GM21528 (cell line): ENCODE measurements around the gene SLC5A11.
"Not testable (repeated sequence)": the region's sequence is repeated elsewhere in the genome, so short reads cannot be mapped to it uniquely, and the experiment has no call there.

Source experiments
- ATAC-seq: cut with Tn5 transposase; IDR thresholded peaks from one replicate; pipeline ENCODE4 v1.9.1; 2021; ENCODE audit warnings: mild to moderate bottlenecking, moderate library complexity; ENCODE audit not compliant: unreplicated experiment, low FRiP score

The SLC5A11 gene

DNA sequence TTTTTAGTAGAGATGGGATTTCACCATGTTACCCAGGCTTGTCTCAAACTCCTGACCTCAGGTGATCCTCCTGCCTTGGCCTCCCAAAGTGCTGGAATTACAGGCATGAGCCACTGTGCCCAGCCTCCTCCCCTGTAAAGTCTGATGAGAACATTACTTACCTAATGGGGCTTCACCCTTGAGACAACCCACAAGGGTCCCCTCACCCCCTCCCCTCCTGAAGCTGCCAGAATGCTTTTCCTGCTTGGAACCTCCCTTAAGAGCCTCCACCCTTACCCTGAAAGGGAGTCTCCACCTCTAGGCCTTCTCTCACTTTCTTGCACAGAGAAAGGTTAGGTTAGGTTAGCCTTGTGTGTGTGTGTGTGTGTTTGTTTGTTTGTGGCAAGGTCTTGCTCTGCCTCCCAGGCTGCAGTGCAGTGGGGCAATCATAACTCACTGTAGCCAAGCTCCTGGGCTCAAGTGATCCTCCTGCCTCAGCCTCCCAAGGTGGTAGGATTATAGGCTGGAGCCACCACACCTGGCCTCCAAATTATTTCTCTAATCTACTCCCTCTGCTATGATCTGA lies 8.9 kb downstream of the SLC5A11 start:
- no peak for ATAC-seq

DNA sequence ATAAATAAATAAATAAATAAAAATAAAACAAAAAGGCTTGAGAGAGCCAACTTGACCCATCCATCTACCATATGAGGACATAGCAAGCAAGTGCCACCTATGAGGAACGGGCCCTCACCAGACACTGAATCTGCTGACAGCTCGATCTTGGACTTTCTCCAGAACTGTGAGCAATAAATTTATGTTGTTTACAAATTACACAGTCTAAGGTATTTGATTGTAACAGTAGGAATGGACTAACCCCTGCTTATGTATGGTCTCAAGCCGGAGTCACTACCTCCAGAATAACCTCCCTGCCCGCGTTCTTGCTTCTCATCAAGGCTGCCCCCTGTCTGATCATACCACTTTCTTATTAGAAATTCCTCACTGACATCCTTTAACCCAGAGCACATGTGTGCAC lies 9.9 kb downstream of the SLC5A11 start:
- ATAC-seq, result no peak

DNA sequence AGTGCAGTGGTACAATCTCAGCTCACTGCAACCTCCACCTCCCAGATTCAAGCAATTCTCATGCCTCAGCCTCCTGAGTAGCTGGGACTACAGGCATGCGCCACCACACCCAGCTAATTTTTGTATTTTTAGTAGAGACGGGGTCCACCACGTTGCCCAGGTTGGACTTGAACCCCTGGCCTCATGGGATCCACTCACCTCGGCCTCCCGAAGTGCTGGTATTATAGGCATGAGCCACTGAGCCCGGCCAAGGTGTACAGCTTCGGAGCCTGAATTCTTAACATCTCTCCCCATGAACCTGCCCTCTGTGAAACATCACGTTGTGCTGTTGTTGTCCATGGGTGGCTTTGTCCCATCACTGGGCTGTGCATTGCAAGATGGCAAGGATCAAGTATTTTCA lies 11.1 kb downstream of the SLC5A11 start:
- not testable (repeated sequence) for ATAC-seq

DNA sequence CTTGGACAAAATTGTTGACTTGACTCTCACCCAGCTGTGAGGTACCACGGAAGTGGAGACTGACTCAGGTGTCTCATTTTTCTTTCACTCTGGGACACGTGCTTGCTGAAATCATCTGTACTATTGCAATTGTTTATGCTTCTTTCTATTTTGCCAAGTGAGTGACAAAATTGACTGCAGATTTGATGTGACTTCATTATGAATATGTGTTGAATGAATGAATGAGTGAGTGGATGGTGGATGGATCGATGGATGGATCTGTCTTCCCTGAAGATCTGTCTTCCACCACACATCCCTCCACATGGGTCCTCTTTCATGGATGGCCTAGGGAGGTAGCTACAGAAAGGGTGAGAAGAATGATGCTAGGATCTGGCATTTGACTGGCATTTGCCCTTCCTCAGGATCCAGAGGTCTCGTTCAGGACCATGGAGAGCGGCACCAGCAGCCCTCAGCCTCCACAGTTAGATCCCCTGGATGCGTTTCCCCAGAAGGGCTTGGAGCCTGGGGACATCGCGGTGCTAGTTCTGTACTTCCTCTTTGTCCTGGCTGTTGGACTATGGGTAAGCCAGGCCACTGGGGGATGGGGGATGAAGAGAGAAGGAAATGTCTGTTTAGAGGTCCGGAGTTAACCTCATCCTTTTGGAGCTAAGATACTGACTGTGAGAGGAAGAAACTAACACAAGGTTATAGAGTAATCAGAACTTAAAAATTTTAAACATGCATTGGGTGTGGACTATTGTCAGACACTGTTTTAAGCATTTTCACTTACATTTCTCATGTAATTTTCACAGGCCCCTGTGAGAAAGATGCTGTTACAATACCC lies 12.7 kb downstream of the SLC5A11 start:
- ATAC-seq, result no peak

DNA sequence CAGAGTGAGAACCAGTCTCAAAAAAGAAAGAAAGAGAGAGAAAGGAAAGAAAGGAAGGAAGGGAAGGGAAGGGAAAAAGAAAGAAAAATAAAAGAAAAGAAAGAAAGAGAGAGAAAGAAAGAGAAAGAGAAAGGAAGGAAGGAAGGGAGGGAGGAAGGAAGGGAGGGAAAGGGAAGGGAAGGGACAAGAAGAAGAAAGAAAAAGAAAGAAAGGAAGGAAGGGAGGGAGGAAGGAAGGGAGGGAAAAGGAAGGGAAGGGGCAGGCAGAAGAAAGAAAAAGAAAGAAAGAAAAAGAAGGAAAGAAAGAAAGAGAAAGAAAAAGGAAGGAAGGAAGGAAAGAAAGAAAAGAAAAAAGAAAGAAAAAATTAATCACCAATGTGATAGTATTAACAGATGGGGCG lies 15.7 kb downstream of the SLC5A11 start:
- ATAC-seq, result no peak

DNA sequence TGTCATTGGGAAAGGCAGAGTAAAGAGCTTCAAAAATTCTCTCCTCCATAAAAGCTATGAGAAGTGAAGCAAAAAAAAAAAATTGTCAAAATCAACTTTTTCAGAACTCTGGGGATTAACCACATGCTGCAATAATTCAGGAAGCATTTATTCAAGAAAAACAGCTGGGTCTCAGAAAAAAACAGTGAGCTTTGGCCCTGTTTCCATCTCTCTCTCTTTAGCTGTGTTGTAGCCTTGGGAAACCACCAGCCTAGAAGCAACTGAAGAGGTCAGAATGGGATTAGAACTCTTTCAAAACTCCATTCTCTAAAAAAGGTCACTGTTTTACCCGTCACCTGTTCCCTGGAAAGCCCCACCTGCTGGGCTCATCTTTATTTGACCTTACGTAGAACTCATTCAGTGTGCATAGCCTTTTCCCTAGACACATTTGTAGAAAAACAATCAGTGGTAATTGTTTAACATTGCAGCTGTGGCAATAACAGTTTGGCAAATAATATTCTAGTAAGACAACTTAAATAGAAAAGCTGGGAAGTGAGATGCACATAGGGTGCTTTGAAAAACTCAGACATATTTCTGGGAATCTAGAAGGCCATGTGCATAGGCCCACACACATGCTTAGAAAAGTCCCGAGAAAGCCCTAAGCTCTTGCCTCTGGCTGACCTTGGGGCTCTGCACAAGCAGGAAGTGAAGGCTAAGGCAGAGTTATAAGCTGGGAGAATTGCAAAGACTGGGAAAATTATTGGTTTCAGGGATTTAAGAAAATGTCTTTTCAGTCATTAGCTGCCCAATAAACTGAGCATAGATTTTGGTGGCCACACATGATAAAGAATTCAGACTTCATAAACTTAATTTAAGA lies 18.0 kb downstream of the SLC5A11 start:
- no peak for ATAC-seq

DNA sequence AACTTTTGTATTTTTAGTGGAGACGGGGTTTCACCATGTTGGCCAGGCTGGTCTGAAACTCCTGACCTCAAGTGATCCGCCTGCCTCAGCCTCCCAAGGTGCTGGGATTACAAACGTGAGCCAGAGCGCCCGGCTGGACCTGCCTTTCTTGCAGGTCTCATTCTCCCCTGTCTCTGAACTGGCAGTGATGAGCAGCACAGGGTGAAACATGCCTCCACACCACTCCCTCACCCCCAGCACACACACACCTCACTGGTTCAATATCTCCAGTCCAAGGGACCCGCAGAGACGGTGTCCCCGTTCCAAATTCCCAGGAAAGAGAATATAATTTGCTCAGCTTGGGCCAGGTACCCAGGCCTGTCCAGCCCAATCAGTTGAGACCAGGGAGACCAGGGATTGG lies 23.3 kb downstream of the SLC5A11 start:
- no peak for ATAC-seq

DNA sequence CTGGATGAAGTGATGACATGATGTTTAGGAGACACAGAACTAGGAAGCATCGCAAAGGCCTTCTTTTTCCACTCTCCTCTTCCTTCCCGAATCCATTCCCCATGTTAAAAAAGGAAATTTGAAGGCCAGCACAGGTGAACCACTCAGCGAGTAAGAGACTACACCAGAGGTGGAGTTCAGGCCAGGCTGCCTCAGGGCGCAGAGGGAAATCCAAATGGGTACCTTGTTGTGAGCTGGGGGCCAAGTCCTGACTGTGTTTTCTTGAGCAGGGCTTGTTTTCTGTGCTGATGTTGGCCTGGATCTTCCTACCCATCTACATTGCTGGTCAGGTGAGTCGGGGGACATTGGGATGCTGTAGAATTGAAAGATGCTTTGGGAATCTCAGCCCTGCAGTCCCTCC lies 26.1 kb downstream of the SLC5A11 start:
- ATAC-seq, result no peak

DNA sequence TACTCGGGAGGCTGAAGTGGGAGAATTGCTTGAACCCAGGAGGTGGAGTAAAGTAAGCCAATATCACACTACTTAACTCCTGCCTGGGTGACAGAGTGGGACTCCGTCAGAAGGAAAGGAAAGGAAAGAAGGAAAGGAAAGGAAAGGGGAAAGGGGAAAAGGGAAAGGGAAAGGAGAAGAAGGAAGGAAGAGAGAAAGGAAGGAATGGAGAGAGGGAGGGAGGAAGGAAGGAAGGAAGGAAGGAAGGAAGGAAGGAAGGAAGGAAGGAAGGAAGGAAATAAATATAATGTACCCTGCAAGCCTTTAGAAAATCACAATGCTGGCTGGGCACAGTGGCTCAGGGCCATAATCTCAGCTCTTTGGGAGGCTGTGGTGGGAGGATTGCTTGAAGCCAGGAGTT lies 27.3 kb downstream of the SLC5A11 start:
- ATAC-seq, result no peak

DNA sequence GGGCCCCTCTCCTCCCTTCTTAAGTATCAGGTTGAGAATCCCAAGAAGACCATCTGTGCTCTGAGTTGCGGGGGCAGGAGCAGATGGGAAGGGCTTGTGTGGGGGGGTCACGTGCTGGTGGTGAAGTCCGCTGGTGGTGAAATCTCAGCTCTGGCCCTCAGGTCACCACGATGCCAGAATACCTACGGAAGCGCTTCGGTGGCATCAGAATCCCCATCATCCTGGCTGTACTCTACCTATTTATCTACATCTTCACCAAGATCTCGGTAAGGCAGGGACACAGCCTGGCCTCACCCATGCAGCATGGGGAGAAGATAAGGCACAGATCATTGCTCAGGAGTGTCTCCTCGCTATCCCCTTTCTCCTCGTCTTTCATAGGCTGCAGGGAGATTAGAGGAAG lies 29.7 kb downstream of the SLC5A11 start:
- ATAC-seq, result no peak

DNA sequence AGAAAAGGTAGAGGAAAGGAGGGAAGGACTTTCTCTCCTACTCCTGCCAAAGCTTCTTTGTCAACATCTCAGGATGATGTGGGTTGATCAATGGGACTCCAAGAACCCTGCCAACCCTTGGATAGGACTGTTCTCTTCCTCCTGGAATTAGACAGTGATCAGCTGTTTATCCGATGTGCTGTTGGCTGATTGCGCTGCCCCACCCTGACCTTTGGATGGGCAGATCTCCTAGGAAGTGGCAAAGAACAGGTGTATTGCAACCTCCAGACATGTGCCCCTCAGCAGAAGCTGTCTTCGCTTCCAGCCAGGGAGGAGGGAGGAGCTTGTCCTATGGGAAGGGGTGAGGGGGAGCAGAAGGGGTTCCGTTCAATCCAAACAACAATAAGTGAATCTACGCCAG lies 30.5 kb downstream of the SLC5A11 start:
- no peak for ATAC-seq

DNA sequence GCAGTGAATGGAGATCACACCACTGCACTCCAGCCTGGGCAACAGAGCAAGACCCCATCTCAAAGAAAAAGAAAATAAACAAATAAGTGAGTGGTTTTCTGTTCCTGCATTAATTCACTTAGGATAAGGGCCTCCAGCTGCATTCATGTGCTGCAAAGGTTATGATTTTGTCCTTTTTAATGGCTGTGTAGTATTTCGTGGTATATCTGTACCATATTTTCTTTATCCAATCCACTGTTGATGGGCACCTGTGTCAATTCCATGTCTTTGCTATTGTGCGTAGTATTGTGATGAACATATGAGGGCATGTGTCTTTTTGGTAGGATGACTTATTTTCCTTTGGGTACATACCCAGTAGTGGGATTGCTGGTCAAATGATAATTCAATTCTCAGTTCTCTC lies 33.9 kb downstream of the SLC5A11 start:
- ATAC-seq, result no peak

DNA sequence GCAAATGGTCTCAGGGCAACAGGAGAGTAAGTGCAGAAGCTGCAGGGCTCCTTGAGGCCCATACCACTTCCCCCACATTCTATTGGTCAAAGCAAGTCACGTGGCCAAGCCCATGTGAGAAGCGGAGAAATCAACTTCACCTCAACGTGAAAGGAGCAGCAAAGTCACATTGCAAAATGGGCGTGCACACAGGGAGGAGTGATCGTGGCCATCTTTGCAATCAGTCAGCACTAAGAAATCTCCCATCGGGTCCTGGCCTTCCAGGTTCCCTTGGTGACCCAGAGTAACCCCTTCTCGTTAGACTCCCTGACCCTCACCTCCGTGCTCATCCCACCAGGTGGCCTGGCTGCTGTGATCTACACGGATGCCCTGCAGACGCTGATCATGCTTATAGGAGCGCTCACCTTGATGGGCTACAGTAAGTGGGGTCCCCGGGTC lies 38.0 kb downstream of the SLC5A11 start:
- ATAC-seq, result no peak

DNA sequence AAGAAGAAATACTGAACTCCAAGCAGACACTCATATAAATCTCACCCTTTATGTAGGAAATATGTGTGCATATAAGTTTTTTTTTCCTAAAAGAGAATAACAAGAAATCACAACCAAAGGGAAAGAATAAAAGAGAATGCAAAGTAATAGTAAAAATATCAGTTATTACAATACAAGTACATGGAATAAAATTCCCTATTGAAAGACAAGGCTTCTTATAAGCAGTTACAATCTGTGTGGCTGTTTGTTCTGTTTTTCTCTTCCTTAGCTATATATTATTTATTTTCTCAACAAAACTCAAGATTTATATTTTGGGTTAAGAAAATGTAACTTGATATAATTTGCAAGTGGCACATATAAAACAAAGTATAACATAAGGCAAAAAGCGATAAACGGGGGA lies 41.7 kb downstream of the SLC5A11 start:
- ATAC-seq, result no peak

DNA sequence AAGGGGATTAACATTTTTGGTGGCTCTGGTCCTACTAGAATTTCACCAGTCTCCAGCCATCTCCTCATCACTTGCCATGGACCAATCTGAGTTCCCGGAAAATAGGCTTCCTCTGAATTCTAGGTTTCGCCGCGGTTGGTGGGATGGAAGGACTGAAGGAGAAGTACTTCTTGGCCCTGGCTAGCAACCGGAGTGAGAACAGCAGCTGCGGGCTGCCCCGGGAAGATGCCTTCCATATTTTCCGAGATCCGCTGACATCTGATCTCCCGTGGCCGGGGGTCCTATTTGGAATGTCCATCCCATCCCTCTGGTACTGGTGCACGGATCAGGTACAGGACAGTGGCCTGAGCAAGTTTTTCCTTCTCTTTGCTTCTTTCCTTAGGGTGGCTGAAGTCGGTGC lies 45.0 kb downstream of the SLC5A11 start:
- ATAC-seq, result no peak

DNA sequence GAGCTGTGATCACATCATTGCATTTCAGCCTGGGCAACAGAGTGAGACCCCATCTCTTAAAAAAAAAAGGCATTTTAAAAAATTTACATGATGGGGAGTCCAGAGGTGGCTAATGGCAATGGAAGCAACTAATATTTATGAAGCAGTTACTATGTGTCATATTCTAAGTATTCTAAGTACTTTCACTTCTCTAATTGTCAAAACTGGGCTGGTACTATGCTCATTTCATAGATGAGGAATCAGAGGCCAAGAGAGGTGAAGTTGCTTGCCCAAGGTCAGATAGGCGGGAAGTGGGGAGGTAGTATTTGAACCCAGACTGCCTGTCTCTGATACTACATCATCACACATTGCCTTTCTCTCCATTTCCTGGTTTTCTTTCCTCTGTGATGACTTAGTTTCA lies 50.7 kb downstream of the SLC5A11 start:
- no peak for ATAC-seq

DNA sequence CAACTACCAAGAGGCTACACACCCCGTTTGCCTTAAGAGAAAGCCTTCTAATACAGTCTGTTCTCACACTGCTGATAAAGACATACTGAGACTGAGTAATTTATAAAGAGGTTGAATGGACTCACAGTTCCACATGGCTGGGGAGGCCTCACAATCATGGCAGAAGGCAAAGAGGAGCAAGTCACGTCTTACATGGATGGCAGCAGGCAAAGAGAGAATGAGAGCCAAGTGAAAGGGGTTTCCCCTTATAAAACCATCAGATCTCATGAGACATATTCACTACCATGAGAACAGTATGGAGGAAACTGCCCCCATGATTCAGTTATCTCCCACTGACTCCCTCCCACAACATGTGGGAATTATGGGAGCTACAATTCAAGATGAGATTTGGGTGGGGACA lies 51.8 kb downstream of the SLC5A11 start:
- ATAC-seq, result not testable (repeated sequence)

DNA sequence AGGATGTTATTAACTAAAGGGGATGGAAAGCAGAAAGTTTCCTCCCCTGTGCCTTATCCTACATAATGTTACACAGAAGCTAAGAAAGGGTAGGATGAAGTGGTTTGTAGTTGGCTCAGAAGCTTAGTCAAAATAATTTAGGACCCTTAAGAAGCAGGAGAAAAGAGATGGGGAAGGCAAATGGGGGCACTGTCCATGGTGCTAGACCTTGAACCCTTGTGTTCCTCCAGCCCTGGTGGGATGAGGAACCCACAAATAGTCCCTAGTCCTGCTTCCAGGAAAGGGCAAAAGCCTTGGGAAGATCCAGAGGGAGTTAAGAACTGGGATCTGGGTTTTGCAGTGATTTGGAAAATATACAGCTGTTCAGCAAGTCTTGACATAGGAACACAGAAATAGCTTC lies 54.5 kb downstream of the SLC5A11 start:
- no peak for ATAC-seq

DNA sequence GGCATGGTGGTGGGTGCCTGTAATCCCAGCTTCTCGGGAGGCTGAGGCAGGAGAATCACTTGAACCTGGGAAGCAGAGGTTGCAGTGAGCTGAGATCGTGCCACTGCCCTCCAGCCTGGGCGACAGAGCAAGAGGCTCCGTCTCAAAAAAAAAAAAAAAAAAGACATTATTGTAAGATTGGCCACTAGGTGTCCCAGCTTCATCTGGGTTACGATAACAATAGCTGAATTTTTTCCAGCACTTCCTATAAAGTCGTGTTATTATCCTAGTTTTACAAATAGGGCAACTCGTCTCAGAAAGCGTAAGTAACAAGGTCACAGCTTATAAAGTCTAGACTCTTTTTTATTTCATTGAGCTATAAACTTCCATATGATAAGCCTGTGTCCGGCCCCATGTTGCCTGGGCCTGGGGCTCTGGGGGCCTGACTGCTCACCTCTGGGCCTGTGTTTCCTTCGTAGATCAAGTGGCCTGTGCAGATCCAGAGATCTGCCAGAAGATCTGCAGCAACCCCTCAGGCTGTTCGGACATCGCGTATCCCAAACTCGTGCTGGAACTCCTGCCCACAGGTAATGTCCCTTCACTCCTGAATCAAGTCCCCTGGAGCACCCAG lies 60.5 kb downstream of the SLC5A11 start:
- no peak for ATAC-seq

DNA sequence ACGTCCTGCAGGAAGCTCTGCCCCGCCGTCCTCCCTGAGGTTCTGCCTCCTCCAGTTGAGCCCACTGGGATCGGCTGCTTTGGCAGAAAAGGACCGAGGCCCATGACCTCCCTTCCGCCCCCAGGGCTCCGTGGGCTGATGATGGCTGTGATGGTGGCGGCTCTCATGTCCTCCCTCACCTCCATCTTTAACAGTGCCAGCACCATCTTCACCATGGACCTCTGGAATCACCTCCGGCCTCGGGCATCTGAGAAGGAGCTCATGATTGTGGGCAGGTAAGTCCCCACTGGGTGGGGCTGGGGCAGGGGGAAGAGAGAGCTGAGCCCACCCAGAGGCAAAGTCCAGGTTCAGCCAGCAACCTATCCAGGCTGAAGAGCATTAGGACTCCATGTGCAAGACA lies 61.1 kb downstream of the SLC5A11 start:
- no peak for ATAC-seq

DNA sequence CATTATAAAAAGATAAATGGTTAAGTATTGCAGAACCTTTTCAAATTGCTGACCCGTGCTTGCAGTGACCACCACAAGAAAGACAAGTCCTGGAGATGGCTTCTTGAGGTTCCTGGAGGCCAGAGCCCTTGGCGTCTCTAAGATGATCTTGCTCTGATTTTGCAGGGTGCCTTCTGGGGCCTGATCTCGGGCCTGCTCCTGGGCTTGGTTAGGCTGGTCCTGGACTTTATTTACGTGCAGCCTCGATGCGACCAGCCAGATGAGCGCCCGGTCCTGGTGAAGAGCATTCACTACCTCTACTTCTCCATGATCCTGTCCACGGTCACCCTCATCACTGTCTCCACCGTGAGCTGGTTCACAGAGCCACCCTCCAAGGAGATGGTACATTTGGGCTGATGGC lies 63.0 kb downstream of the SLC5A11 start:
- ATAC-seq, result no peak
